ENCODE measurements around the gene ACAD11.
"Not testable (repeated sequence)": the region's sequence is repeated elsewhere in the genome, so short reads cannot be mapped to it uniquely, and the experiment has no call there.

The ACAD11 gene

DNA sequence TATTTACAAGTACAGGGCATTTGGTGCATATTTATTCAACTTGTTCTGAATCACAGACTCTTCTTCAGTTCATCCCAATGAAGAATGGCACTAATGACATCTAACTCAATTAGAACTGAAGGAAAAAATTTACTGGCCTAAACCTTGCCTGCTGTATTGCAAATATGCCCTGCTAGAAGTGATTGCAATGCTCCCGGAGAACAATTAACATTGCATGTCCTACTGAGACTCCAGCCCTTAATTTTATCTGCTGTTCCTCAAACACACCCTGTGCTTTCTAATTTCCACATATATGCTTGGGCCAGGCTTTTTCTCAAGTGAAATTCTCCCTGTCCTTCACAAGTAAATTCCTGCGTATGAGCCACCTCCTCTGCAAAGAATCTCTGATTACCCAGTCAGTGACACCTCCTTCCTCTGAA, 54.2 kb downstream of the ACAD11 start:
- no peak for DNase-seq (ENCODE audit: low read depth)

DNA sequence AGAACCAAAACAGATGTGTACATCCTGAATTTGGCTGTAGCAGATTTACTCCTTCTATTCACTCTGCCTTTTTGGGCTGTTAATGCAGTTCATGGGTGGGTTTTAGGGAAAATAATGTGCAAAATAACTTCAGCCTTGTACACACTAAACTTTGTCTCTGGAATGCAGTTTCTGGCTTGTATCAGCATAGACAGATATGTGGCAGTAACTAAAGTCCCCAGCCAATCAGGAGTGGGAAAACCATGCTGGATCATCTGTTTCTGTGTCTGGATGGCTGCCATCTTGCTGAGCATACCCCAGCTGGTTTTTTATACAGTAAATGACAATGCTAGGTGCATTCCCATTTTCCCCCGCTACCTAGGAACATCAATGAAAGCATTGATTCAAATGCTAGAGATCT, 59.0 kb downstream of the ACAD11 start:
- DNase-seq (ENCODE audit: low read depth) = not testable (repeated sequence)

DNA sequence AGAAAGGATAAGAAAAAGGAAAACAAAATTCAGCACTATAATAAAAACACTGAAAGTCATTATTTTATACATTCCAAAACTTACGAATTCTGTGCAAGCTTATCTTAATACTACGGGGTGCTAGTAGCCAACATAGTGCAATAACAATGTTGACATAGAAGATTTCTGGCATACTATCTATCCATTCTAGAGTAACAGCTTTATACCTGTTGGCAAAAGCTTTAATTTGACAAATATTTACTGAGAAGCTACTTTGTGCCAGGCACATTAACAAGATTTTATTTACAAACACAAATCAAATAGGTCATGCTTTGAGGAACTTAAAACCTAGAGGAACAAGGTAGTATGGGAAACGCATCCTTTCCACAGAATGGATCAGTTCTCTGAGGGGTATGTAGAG, 61.4 kb downstream of the ACAD11 start:
- no peak for DNase-seq (ENCODE audit: low read depth)

GRCh38 chr3:132597660-132598059, 61.9 kb downstream of the ACAD11 start:
- DNase-seq (ENCODE audit: low read depth) = no peak

DNA sequence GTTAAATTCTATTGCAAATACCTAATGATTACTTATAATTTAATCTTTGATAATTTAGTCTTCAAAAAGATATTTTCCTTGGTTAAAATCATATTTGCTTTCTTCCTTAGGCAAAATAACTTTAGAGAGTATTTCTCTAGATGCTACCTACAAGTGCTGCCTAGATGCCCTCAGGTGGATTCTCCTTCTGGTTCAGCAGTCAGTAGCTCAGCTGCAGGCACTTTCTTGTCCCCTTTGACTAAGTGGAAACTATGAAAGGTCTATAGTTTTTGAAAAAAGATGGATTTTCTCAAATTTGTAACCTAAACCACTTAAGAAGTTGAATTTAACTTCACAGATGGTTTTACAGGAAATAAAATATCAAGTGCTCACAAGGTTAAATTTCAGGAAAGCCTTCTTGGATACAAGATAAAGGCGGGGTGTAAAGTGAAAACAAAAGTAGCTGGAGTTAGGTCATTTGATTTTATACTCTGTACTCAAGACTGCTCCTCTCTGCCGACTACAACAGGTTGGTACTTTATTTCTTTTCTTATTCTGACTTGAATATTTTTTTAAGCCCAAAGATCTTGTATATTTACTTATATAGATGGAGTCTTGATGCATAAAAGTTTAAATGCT, 62.7 kb downstream of the ACAD11 start, which contains the start of gene ACKR4:
TSS of gene ACKR4 (plus strand) at position 455 of the 618 bp plus-strand sequence. CDS start 3,128 bp downstream, outside the sequence.
- DNase-seq (ENCODE audit: low read depth) = no peak

DNA sequence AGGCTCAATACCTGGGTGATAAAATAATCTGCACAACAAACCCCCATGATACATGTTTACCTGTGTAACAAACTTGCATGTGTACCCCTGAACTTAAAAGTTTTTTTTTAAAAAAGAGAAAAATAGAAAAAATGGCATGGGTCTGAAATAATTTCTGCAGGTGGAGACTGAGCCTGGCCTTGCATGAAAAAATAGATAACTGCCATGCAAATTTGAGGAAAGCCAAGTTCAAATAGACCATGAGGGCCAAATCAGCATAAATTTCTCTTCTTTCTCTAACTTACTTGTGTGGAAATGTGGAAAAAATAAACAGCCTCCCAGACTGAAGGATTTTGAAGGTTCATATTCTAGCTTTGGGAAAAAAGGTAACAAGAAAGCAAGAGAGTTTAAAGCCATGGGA, 63.3 kb downstream of the ACAD11 start:
- DNase-seq (ENCODE audit: low read depth) = no peak

- DNase-seq (ENCODE audit: low read depth) = no peak
These were observed 64.6 kb downstream of the ACAD11 start for GRCh38 chr3:132595014-132595413.

DNA sequence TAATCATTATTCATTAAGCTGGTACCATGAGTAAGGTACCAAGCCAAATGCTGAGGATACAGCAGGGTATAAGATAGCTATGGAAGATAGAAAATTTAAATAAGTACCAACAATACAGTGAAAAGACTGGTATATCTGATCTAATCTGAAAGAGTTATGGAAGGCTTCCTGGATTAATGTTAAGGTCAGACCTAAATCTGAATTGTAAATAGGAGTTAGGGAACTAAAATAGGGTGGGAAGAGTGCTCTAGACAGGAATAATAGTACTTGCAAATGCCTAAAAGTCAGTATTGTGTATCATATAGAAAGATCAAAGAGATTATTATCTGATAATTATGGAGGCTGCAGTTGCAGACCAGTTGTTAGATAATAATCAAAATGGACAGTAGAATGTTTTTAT, 65.1 kb downstream of the ACAD11 start:
- no peak for DNase-seq (ENCODE audit: low read depth)

- DNase-seq (ENCODE audit: low read depth) = no peak
These were observed 65.7 kb downstream of the ACAD11 start for GRCh38 chr3:132593947-132594323.

DNA sequence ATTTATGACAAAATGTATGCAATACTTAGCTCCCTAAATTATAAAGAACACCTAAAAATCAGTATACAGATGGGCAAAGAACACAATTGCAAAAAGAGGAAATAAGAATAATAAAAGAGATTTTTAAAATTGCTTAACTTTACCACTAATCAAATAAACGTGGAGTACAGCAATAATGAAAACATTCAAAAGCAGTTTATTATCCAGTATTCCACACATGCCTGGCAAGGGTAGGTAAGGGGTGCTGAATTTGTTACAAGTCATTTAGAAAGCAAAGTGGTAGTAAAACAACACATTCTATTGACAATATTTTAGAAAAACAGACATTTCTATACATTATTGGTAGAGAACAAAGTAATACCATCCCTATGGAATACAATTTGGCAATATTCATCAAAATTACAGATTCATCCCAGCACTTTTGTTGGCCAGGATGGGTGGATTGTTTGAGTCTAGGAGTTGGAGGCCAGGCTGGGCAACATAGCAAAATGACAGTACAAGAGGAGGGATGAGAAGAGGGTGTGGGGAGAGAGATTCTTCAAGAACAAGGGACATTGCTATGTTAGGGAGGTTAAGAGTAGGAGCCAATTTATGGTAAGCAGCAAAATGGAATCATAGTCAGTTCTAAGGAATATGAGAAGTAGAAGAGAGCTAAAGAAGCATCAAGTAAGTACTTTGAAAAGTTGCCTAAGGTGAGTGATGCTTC, 66.2 kb downstream of the ACAD11 start:
- DNase-seq (ENCODE audit: low read depth) = no peak

DNA sequence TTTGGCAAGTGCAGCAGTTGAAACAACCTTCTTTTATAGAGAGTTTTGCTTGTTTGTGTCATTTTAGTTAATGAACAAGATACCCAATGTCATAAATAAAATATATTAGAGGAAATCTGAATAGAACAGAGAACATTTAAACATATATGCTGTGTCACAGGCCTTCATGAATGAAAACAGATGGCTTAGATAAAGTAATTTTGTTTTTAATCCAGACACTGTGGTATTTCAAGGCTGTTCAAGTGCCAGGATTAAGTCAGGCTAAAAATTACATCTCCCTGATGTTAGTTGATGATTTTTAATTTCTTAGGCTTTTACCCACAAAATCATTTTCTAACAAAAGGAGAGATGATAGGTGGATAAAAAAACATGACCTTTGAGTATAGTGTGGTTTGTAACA, 67.4 kb downstream of the ACAD11 start:
- DNase-seq (ENCODE audit: low read depth) = no peak

DNA sequence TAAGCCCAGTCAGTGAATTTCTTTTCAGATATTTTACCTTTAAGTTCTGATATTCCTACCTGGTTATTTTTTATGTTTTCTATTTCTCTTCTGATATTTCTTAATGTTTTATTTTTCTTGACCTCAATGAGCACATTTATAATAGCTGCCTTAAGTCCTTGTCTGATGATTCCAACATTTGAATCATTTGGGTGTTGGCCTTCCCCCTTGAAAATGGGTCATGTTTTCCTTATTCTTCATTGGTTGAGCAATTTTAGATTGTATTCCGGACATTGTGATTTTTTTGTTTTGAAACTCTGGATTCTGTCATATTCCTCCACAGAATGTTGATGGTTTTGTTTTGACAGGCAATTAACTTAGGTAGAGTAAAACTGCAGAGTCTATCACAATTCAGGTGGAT, 72.2 kb downstream of the ACAD11 start:
- no peak for DNase-seq (ENCODE audit: low read depth)

- DNase-seq (ENCODE audit: low read depth) = no peak
These were observed 85.8 kb downstream of the ACAD11 start for GRCh38 chr3:132573797-132574211.

DNA sequence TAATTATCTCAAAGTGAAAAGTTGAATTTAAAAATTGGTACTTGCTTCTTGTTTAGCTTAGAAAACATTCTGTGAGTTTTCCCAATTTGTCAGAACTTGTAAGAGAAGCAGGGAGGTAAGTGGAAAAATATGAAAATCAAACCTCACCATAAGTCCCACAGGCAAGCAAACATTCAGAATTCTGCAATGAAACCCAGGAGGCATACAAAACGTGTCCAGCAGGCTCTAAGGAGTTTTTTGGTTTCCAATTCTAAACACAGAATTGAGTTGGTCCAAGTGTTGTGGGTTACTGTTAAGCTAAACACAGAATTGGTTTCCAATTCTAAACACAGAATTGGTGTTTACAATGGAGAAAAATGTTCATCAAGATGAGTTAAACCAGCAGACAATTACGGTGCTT, 89.6 kb downstream of the ACAD11 start:
- no peak for DNase-seq (ENCODE audit: low read depth)

- DNase-seq (ENCODE audit: low read depth) = no peak
These were observed 90.0 kb downstream of the ACAD11 start for GRCh38 chr3:132569580-132569979.

DNA sequence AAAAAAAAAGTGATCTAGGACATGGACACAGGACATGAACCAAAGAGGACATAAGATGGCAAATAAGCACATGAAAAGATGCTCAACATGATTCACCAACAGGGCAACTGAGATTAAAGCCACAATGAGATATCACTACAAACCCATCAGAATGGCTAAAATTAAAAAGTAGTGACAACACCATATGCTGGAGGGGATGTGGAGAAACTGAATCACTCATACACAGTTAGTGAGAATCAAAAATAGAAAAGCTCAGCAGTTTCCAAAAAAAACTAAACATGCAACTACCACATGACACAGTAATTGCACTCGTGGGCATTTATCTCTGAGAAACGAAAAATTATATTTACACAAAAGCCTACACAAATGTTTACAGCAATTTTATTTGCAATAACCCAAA, 90.5 kb downstream of the ACAD11 start:
- DNase-seq (ENCODE audit: low read depth) = no peak

- no peak for DNase-seq (ENCODE audit: low read depth)
These were observed 91.2 kb downstream of the ACAD11 start for GRCh38 chr3:132568422-132568821.

DNA sequence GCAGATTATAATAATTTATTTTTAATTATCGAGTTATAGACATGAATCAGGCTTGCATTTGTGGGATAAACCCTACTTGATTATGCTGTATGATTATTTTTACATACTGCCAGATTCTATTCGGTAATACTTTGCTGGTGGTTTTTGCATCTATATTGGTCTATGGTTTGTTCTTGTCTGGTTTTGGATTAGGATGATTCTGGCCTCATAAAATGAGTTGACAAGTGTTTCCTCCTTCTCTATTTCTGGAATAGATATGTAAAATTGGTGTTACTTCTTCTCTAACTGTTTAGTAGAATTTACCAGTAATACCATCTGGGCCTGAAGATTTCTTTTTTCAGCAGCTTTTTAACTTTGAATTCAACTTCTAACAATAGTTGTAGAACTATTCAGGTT, 95.5 kb downstream of the ACAD11 start:
- DNase-seq (ENCODE audit: low read depth) = no peak

GRCh38 chr3:132563420-132564069, 96.1 kb downstream of the ACAD11 start:
- no peak for DNase-seq (ENCODE audit: low read depth)

- no peak for DNase-seq (ENCODE audit: low read depth)
These were observed 98.6 kb downstream of the ACAD11 start for GRCh38 chr3:132561003-132561402.

DNA sequence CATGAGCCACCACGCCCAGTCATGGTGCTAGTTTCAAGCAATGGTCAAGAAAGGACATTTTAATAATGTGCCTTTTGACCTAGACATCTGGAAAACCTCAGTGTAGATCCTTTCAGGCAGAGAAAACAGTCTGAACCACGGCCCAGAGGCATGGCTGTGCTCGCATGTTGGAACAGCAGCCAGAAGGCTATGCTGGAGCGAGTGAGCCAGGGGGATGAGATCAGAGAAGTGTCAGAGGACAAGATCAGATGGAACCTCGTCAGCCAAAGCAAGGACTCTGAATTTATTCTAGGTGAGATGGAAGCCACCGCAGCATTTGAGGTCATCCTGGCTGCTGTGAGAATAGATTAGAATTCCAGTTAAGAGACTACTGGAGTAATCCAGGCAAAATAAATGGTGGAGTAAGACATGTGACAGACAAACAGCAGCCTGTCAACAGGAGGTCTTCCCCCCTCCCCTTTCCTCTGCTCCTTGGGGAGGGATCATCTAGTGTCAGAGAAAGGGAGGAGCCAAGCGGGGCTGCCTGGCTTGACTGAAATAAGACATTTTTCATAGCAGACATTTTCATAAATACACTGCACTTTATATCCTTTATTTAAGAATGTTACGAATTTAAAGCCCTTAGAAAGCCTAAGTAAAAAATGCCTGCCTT, 103.0 kb downstream of the ACAD11 start:
- no peak for DNase-seq (ENCODE audit: low read depth)

DNA sequence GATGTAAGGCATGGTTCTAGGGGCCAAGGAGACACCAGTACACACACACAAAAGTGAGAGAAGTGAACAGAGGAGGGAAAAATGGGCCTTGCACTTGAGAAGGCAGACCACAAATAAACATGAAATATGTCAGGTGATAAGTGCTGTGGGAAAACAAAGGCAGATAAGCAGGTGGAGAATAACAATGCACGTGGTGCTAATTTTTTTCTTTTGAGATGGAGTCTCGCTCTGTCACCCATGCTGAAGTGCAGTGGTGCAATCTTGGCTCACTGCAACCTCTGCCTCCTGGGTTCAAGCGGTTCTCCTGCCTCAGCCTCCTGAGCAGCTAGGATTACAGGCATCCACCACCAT, 103.6 kb downstream of the ACAD11 start:
- not testable (repeated sequence) for DNase-seq (ENCODE audit: low read depth)

All from activated T-helper 9 cell treated with anti-CD3 and anti-CD28 coated beads, Interleukin-2, amount 50 U/mL, for 16 hours (primary cell).